ENCODE data around the gene DPY19L1.

DNA sequence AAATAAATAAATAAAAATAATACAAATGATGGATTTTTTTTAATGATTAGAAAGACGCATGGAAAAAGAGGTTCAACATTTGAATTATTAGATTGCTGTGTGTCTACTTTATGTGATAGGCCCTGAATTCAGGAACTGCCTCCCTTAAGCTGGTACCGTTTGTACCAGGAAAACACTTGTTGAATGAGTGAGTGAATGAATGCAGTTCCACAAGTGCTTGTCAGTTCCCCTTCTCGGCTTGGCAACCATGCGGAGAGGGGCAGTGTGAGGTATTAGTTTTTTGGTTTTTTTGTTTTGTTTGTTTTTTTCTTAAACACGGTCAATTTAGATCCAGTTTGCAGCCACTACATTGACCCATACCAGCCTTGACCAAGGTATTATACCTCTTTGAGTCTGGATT lies 2.1 kb upstream of the DPY19L1 start:
- TF ChIP-seq GATA3 (IDR thresholded peaks at IDR 0.05; ENCODE audit: low read depth, low read length) (no peak), GATA2 (IDR thresholded peaks at IDR 0.05; ENCODE audit: low read depth, low read length) (no peak)

Measured in SH-SY5Y (cell line).